Measurements from ENCODE around the gene UROC1.

UROC1 gene

DNA sequence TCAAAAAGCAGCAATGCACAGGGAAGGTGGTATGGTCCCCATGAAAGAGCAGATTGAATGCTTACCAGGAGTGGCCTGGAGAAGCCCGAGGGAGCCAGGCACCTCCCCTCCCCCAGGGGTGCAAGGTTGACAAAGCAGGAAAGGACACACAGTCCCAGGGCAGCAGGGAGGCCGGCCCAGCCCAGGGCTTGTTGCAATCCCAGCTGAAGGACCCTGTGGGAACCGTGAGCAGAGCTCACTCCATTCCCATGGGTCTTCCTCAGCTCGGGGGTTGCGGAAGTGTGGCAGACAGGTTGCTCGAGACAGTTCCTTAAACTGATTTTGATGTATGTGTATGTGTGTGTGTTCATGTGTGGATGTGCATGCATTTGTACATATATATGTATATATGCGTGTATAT, 15.8 kb downstream of the UROC1 start:
- no peaks in the 10 kb centered on the region for H3K9me3 ChIP-seq (ENCODE audit: insufficient read depth, low read depth, low read length)
- H3K79me2 ChIP-seq (ENCODE audit: insufficient read depth, low read length), result no peaks in the 10 kb centered on the region
- H3K27me3 ChIP-seq (ENCODE audit: insufficient read depth, low read length, poor library complexity, severe bottlenecking), result no peaks in the 10 kb centered on the region
- no peak overlapping the region for H3K4me2 ChIP-seq (ENCODE audit: low read depth, low read length, poor library complexity, severe bottlenecking)
- no peaks in the 10 kb centered on the region for H3F3A ChIP-seq (ENCODE audit: low read depth)
- no peak overlapping the region for H3K4me3 ChIP-seq (ENCODE audit: low read length, poor library complexity, severe bottlenecking)
- H4K20me1 ChIP-seq (ENCODE audit: insufficient read depth, low read length, poor library complexity, severe bottlenecking), result no peaks in the 10 kb centered on the region
- TF ChIP-seq, protein P1, sequence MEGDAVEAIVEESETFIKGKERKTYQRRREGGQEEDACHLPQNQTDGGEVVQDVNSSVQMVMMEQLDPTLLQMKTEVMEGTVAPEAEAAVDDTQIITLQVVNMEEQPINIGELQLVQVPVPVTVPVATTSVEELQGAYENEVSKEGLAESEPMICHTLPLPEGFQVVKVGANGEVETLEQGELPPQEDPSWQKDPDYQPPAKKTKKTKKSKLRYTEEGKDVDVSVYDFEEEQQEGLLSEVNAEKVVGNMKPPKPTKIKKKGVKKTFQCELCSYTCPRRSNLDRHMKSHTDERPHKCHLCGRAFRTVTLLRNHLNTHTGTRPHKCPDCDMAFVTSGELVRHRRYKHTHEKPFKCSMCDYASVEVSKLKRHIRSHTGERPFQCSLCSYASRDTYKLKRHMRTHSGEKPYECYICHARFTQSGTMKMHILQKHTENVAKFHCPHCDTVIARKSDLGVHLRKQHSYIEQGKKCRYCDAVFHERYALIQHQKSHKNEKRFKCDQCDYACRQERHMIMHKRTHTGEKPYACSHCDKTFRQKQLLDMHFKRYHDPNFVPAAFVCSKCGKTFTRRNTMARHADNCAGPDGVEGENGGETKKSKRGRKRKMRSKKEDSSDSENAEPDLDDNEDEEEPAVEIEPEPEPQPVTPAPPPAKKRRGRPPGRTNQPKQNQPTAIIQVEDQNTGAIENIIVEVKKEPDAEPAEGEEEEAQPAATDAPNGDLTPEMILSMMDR (conservative IDR thresholded peaks at IDR 0.05; ENCODE audit: low read length), result no peak
- no peak for TF ChIP-seq EZH2phosphoT487 (IDR thresholded peaks at IDR 0.05; ENCODE audit: borderline replicate concordance)
- H3K4me1 ChIP-seq (ENCODE audit: insufficient read depth, low read length, poor library complexity, severe bottlenecking), result peaks cover 30% of the 10 kb centered on the region
- H3K9ac ChIP-seq (ENCODE audit: low read depth, low read length, poor library complexity, severe bottlenecking), result no peak overlapping the region
- no peaks in the 10 kb centered on the region for H3K36me3 ChIP-seq (ENCODE audit: insufficient read depth, low read length)
- no peak overlapping the region for H2AFZ ChIP-seq (ENCODE audit: low read length)
- H3K9me2 ChIP-seq (replicated peaks; ENCODE audit: low read depth, low read length), result no peaks in the 10 kb centered on the region

DNA sequence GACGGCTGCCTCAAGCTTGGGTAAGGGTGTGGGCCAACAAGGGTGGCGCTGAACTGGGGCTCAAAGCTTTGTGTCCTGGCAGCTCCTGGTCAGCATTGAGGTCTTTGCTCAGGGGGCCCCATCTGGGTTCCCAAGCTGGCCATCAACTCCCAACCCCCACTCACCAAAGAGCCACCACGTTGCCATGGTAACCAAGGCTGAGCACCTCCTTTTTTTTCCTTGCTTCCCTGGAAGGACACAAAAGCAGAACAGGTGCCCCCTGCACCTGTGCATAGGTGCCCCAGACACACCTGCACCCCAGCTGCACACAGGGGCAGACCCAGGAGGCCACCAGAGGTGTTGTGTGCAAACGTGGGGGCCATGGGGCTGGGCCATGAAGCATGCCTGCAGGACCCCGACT, 16.5 kb downstream of the UROC1 start:
- H3K27me3 ChIP-seq (ENCODE audit: insufficient read depth, low read length, poor library complexity, severe bottlenecking), result no peaks in the 10 kb centered on the region
- no peak overlapping the region for H3K4me3 ChIP-seq (ENCODE audit: low read length, poor library complexity, severe bottlenecking)
- H2AFZ ChIP-seq (ENCODE audit: low read length), result no peak overlapping the region
- no peaks in the 10 kb centered on the region for H3F3A ChIP-seq (ENCODE audit: low read depth)
- H4K20me1 ChIP-seq (ENCODE audit: insufficient read depth, low read length, poor library complexity, severe bottlenecking), result no peaks in the 10 kb centered on the region
- H3K79me2 ChIP-seq (ENCODE audit: insufficient read depth, low read length), result no peaks in the 10 kb centered on the region
- H3K4me2 ChIP-seq (ENCODE audit: low read depth, low read length, poor library complexity, severe bottlenecking), result no peak overlapping the region
- H3K9me3 ChIP-seq (ENCODE audit: insufficient read depth, low read depth, low read length), result no peaks in the 10 kb centered on the region
- H3K9me2 ChIP-seq (replicated peaks; ENCODE audit: low read depth, low read length), result no peaks in the 10 kb centered on the region
- peaks cover 36% of the 10 kb centered on the region for H3K4me1 ChIP-seq (ENCODE audit: insufficient read depth, low read length, poor library complexity, severe bottlenecking)
- H3K36me3 ChIP-seq (ENCODE audit: insufficient read depth, low read length), result no peaks in the 10 kb centered on the region
- H3K9ac ChIP-seq (ENCODE audit: low read depth, low read length, poor library complexity, severe bottlenecking), result no peak overlapping the region
- TF ChIP-seq, protein P1 (conservative IDR thresholded peaks at IDR 0.05; ENCODE audit: low read length), result no peak
- no peak for TF ChIP-seq EZH2phosphoT487 (IDR thresholded peaks at IDR 0.05; ENCODE audit: borderline replicate concordance)

DNA sequence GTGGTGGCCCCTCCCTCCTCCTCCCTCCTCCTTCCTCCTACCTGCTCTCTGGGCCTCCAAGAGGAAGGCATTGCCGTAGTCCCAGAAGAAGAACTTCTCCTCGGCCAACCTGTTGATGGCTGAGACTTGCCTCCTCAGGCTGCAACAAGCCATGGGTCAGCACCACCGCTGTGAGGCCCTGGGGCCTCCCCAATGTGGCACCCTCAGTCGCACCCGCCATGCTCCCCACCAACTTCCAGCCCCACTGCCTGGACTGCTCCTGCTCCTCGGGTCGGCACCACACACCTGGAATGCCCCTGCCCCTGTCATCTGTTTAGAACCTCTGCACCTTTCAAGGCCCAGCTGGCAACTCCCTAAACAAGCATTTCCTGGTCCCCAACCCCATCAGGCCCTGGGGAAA, 17.6 kb downstream of the UROC1 start:
- H3K4me2 ChIP-seq (ENCODE audit: low read depth, low read length, poor library complexity, severe bottlenecking), result no peak overlapping the region
- no peaks in the 10 kb centered on the region for H3K36me3 ChIP-seq (ENCODE audit: insufficient read depth, low read length)
- TF ChIP-seq, protein P1 (conservative IDR thresholded peaks at IDR 0.05; ENCODE audit: low read length), result no peak
- H3K4me3 ChIP-seq (ENCODE audit: low read length, poor library complexity, severe bottlenecking), result no peak overlapping the region
- H2AFZ ChIP-seq (ENCODE audit: low read length), result no peak overlapping the region
- H3K9me3 ChIP-seq (ENCODE audit: insufficient read depth, low read depth, low read length), result no peaks in the 10 kb centered on the region
- peaks cover 36% of the 10 kb centered on the region for H3K4me1 ChIP-seq (ENCODE audit: insufficient read depth, low read length, poor library complexity, severe bottlenecking)
- H3K27me3 ChIP-seq (ENCODE audit: insufficient read depth, low read length, poor library complexity, severe bottlenecking), result no peaks in the 10 kb centered on the region
- H4K20me1 ChIP-seq (ENCODE audit: insufficient read depth, low read length, poor library complexity, severe bottlenecking), result no peaks in the 10 kb centered on the region
- no peaks in the 10 kb centered on the region for H3F3A ChIP-seq (ENCODE audit: low read depth)
- H3K9ac ChIP-seq (ENCODE audit: low read depth, low read length, poor library complexity, severe bottlenecking), result no peak overlapping the region
- no peaks in the 10 kb centered on the region for H3K79me2 ChIP-seq (ENCODE audit: insufficient read depth, low read length)
- no peaks in the 10 kb centered on the region for H3K9me2 ChIP-seq (replicated peaks; ENCODE audit: low read depth, low read length)

Measured in Loucy (cell line).